GM12878 (cell line): ENCODE measurements around the gene RASGRF1.
A peak's percentile ranks its signal among the peaks of the same experiment; 100 is the strongest.

ENCODE experiments used
- CBFB ChIP-seq: IDR thresholded peaks from 2 replicates; pipeline ENCODE4 v1.6.1; 2016; ENCODE audit warnings: antibody characterized with exemption, low read depth
- HDAC2 ChIP-seq: fragments of 200-600 bp; sonication (generic); IDR thresholded peaks from 2 replicates; pipeline ENCODE4 v1.6.1; 2017
- MXI1 ChIP-seq: fragments of 150-350 bp; IDR thresholded peaks from 2 replicates; pipeline ENCODE4 v1.6.1; 2011; ENCODE audit warnings: low read depth, mild to moderate bottlenecking, inconsistent platforms, low read length, improper control_type of control experiment
- NFYA ChIP-seq: IDR thresholded peaks from 2 replicates; pipeline ENCODE4 v1.6.1; 2011; ENCODE audit warnings: low read depth, mild to moderate bottlenecking, low read length, improper control_type of control experiment, borderline replicate concordance
- POLR2A ChIP-seq: IDR thresholded peaks from 2 replicates; pipeline ENCODE4 v1.6.1; 2011; ENCODE audit warnings: low read depth, mild to moderate bottlenecking, low read length
- POLR2AphosphoS5 ChIP-seq: IDR thresholded peaks from 2 replicates; pipeline ENCODE4 v1.6.1; 2011; ENCODE audit warnings: mild to moderate bottlenecking, low read length, inconsistent platforms
- RBBP5 ChIP-seq: fragments of 200-600 bp; sonication (generic); conservative IDR thresholded peaks from 2 replicates; pipeline ENCODE4 v1.6.1; 2016
- ZNF274 ChIP-seq: IDR thresholded peaks from one replicate; pipeline ENCODE4 v1.8.0; 2011; ENCODE audit not compliant: insufficient read length, insufficient read depth
- ZNF622 ChIP-seq: fragments of 450-650 bp; IDR thresholded peaks from 2 replicates; pipeline ENCODE4 v1.6.1; 2017; ENCODE audit warnings: mild to moderate bottlenecking, inconsistent platforms
- TF ChIP-seq, protein P1 (sequence below), 3 experiments: IDR thresholded peaks in 2 of 3; conservative IDR thresholded peaks in 1 of 3; 2 replicates each; pipeline ENCODE4 v1.5.1; 2011; ENCODE audit warnings: low read depth in 3 of 3, low read length in 3 of 3, mild to moderate bottlenecking in 3 of 3, control low read depth in 2 of 3, moderate library complexity in 2 of 3, inconsistent platforms in 1 of 3, mixed read lengths in 1 of 3; ENCODE audit not compliant: control insufficient read depth in 2 of 3, insufficient read depth in 1 of 3; ENCODE audit errors: extremely low read depth in 1 of 3
- TF ChIP-seq, protein P2 (sequence below): fragments of 450-650 bp; IDR thresholded peaks from 2 replicates; pipeline ENCODE4 v1.6.1; 2018; ENCODE audit warnings: borderline replicate concordance, mild to moderate bottlenecking; ENCODE audit not compliant: partially characterized antibody
- TF ChIP-seq, protein P3 (sequence below): IDR thresholded peaks from 2 replicates; pipeline ENCODE4 v1.6.1; 2011; ENCODE audit warnings: borderline replicate concordance, low read depth, mild to moderate bottlenecking, moderate library complexity, mixed read lengths, low read length; ENCODE audit not compliant: insufficient read depth; ENCODE audit errors: extremely low read length
- TF ChIP-seq, protein P4 (sequence below): fragments of 450-650 bp; IDR thresholded peaks from 2 replicates; pipeline ENCODE4 v1.6.1; 2016; ENCODE audit warnings: mild to moderate bottlenecking, moderate library complexity, borderline replicate concordance

DNA sequence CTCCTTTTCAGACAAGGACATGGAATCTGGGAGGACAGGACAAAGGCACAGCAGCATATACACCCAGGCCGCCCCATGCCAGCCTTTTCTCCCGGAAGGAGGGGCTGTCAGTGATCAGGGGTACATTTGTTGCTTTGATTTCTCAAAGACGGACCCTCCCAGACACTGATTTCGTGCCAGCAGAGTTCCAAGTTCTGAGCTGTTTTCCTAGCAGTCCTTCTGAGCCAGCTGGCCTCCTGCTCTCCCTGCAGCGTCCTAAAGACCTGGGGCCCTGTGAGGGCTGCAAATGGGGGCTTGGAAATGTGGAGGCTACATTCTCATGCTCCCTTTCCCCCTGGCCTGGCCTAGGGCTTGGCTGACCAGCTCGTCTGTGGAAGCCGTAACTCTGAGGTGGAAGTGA lies 168.1 kb downstream of the RASGRF1 start:
- TF ChIP-seq, protein P1, sequence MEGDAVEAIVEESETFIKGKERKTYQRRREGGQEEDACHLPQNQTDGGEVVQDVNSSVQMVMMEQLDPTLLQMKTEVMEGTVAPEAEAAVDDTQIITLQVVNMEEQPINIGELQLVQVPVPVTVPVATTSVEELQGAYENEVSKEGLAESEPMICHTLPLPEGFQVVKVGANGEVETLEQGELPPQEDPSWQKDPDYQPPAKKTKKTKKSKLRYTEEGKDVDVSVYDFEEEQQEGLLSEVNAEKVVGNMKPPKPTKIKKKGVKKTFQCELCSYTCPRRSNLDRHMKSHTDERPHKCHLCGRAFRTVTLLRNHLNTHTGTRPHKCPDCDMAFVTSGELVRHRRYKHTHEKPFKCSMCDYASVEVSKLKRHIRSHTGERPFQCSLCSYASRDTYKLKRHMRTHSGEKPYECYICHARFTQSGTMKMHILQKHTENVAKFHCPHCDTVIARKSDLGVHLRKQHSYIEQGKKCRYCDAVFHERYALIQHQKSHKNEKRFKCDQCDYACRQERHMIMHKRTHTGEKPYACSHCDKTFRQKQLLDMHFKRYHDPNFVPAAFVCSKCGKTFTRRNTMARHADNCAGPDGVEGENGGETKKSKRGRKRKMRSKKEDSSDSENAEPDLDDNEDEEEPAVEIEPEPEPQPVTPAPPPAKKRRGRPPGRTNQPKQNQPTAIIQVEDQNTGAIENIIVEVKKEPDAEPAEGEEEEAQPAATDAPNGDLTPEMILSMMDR (IDR thresholded peaks at IDR 0.05 in 2 of 3, conservative IDR thresholded peaks at IDR 0.05 in 1 of 3; ENCODE audit: control insufficient read depth in 2 of 3, extremely low read depth in 1 of 3, insufficient read depth in 1 of 3, low read depth in 3 of 3, low read length in 3 of 3) = no peak
- TF ChIP-seq RBBP5 (no peak), CBFB (no peak), POLR2AphosphoS5 (no peak), POLR2A (0 out of 2 replicates have a peak, but pooled peaks have one; percentile 31), MXI1 (no peak), ZNF274 (no peak), ZNF622 (no peak), HDAC2 (no peak), NFYA (no peak)
- TF ChIP-seq, protein P2, sequence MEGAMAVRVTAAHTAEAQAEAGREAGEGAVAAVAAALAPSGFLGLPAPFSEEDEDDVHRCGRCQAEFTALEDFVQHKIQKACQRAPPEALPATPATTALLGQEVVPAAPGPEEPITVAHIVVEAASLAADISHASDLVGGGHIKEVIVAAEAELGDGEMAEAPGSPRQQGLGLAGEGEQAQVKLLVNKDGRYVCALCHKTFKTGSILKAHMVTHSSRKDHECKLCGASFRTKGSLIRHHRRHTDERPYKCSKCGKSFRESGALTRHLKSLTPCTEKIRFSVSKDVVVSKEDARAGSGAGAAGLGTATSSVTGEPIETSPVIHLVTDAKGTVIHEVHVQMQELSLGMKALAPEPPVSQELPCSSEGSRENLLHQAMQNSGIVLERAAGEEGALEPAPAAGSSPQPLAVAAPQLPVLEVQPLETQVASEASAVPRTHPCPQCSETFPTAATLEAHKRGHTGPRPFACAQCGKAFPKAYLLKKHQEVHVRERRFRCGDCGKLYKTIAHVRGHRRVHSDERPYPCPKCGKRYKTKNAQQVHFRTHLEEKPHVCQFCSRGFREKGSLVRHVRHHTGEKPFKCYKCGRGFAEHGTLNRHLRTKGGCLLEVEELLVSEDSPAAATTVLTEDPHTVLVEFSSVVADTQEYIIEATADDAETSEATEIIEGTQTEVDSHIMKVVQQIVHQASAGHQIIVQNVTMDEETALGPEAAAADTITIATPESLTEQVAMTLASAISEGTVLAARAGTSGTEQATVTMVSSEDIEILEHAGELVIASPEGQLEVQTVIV = no peak
- TF ChIP-seq, protein P3, sequence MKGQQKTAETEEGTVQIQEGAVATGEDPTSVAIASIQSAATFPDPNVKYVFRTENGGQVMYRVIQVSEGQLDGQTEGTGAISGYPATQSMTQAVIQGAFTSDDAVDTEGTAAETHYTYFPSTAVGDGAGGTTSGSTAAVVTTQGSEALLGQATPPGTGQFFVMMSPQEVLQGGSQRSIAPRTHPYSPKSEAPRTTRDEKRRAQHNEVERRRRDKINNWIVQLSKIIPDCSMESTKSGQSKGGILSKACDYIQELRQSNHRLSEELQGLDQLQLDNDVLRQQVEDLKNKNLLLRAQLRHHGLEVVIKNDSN = no peak
- TF ChIP-seq, protein P4, sequence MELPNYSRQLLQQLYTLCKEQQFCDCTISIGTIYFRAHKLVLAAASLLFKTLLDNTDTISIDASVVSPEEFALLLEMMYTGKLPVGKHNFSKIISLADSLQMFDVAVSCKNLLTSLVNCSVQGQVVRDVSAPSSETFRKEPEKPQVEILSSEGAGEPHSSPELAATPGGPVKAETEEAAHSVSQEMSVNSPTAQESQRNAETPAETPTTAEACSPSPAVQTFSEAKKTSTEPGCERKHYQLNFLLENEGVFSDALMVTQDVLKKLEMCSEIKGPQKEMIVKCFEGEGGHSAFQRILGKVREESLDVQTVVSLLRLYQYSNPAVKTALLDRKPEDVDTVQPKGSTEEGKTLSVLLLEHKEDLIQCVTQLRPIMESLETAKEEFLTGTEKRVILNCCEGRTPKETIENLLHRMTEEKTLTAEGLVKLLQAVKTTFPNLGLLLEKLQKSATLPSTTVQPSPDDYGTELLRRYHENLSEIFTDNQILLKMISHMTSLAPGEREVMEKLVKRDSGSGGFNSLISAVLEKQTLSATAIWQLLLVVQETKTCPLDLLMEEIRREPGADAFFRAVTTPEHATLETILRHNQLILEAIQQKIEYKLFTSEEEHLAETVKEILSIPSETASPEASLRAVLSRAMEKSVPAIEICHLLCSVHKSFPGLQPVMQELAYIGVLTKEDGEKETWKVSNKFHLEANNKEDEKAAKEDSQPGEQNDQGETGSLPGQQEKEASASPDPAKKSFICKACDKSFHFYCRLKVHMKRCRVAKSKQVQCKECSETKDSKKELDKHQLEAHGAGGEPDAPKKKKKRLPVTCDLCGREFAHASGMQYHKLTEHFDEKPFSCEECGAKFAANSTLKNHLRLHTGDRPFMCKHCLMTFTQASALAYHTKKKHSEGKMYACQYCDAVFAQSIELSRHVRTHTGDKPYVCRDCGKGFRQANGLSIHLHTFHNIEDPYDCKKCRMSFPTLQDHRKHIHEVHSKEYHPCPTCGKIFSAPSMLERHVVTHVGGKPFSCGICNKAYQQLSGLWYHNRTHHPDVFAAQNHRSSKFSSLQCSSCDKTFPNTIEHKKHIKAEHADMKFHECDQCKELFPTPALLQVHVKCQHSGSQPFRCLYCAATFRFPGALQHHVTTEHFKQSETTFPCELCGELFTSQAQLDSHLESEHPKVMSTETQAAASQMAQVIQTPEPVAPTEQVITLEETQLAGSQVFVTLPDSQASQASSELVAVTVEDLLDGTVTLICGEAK = no peak
